Measurements from ENCODE around the gene MAP1S.

- TF ChIP-seq CTCF (conservative IDR thresholded peaks at IDR 0.05 in 1 of 2, IDR thresholded peaks at IDR 0.05 in 1 of 2; ENCODE audit: extremely low read depth in 1 of 2, insufficient read depth in 1 of 2, low read depth in 1 of 2, low read length in 2 of 2) (peak; percentile 59 to 83), EZH2 (IDR thresholded peaks at IDR 0.05; ENCODE audit: borderline replicate concordance, low read length) (no peak)
These were observed 15.3 kb upstream of the MAP1S start for GRCh38 chr19:17703824-17704463.
